Body of pancreas (tissue), 4 donors: ENCODE data around the gene MOSPD3. TPM values are rescaled to one million over a fixed set of nuclear protein-coding genes. Genes with fewer than 3 reads are reported as not detected.
A peak's percentile ranks its signal among the peaks of the same experiment; 100 is the strongest.

Experiments used
- ATAC-seq: fragments of 150-250 bp; one replicate; pipeline ENCODE4 v1.9.1; 2016
- DNase-seq, 4 donors: peaks; one replicate each; pipeline ENCODE4 v3.0.0-alpha.2; 2019
- H3K27ac ChIP-seq, 4 donors: fragments of 200-600 bp; sonication (generic); 1 replicate in 3 of 4; 2 replicates in 1 of 4; pipeline versions ENCODE4 v1.5.1 to v1.6.1; 2016 to 2019; ENCODE audit warnings: mild to moderate bottlenecking in 1 of 4, mixed read lengths in 1 of 4, moderate library complexity in 1 of 4
- H3K27me3 ChIP-seq, 2 donors: fragments of 200-600 bp; sonication (generic); one replicate each; pipeline ENCODE4 v1.6.0; 2016; ENCODE audit warnings: mild to moderate bottlenecking in 1 of 2
- H3K36me3 ChIP-seq, 2 donors: fragments of 200-600 bp; sonication (generic); replicated peaks in 1 of 2; 2 replicates each; pipeline ENCODE4 v1.5.1; 2016; ENCODE audit warnings: low read depth in 2 of 2; ENCODE audit not compliant: insufficient read depth in 1 of 2
- H3K4me1 ChIP-seq: fragments of 200-600 bp; sonication (generic); one replicate; pipeline ENCODE4 v1.6.0; 2016
- H3K4me3 ChIP-seq, 2 donors: fragments of 200-600 bp; sonication (generic); 1 replicate in 1 of 2; 2 replicates in 1 of 2; pipeline ENCODE4 v1.5.1; 2016 to 2019
- H3K9me3 ChIP-seq, 3 donors: fragments of 200-600 bp; sonication (generic); 1 replicate in 2 of 3; 2 replicates in 1 of 3; pipeline ENCODE4 v1.5.1; 2016
- CTCF ChIP-seq, 7 experiments: fragments of 450-650 bp in 4 of 7; fragments of 200-600 bp in 3 of 7; sonication (generic) in 3 of 7; IDR thresholded peaks; one replicate each; pipeline ENCODE4 v1.5.1; 2016 to 2019; ENCODE audit warnings: antibody characterized with exemption in 7 of 7
- POLR2A ChIP-seq, 3 donors: fragments of 450-650 bp; IDR thresholded peaks; one replicate each; pipeline ENCODE4 v1.6.1; 2016; ENCODE audit warnings: antibody characterized with exemption in 3 of 3, mild to moderate bottlenecking in 2 of 3
- WGBS, 2 donors: methylation state at CpG; one replicate each; pipeline ENCODE4 v1.1.5; 2017; 5-methylcytosine and 5-hydroxymethylcytosine counted together
- intact Hi-C: fragments of 100-400 bp; cut with DNase I; formaldehyde crosslinking; loops from one replicate; pipeline ENCODE4 v1.15.1; 2023
- total RNA-seq, 2 donors: library from RNA; depleted of rRNA; stranded (reverse); fragments of >200 nt; gene quantifications; one replicate each; pipeline ENCODE4 v1.1.0, GENCODE V29; 2016

The MOSPD3 gene
- total RNA-seq, 2 donors from 2014 or later, result 6.9 to 8.6 TPM

GRCh38 chr7:100578246-100579183 is 33.8 kb upstream of the MOSPD3 start:
- H3K27ac ChIP-seq, result no peak overlapping the region
- intact Hi-C loops, result no loop called here
- H3K36me3 ChIP-seq, result peaks cover 21 to 33% of the 10 kb centered on the region in 2 donors
- no peak for TF ChIP-seq CTCF (IDR thresholded peaks at IDR 0.05)
- no peak for TF ChIP-seq POLR2A (IDR thresholded peaks at IDR 0.05)
- ATAC-seq (no peak), DNase-seq (no peak)
- peaks cover 24% of the 10 kb centered on the region for H3K4me1 ChIP-seq
- H3K4me3 ChIP-seq, result no peak overlapping the region
- no peaks in the 10 kb centered on the region for H3K27me3 ChIP-seq
- H3K9me3 ChIP-seq, result no peaks in the 10 kb centered on the region
- 88 to 89% methylated on average over 15 to 26 of the region's 28 CpGs for WGBS, 2 donors

GRCh38 chr7:100580466-100581283 is 31.7 kb upstream of the MOSPD3 start:
- ATAC-seq (no peak), DNase-seq (no peak)
- Histone ChIP-seq H3K36me3 (peaks cover 21 to 25% of the 10 kb centered on the region in 2 donors), H3K4me3 (no peak overlapping the region), H3K9me3 (no peaks in the 10 kb centered on the region), H3K4me1 (peaks cover 41% of the 10 kb centered on the region), H3K27me3 (no peaks in the 10 kb centered on the region), H3K27ac (no peak overlapping the region)
- intact Hi-C loops, result no loop called here
- 68 to 73% methylated on average over 6 to 11 of the region's 11 CpGs for WGBS, 2 donors
- TF ChIP-seq POLR2A (IDR thresholded peaks at IDR 0.05), result no peak
- no peak for TF ChIP-seq CTCF (IDR thresholded peaks at IDR 0.05)

GRCh38 chr7:100582041-100582579 is 30.2 kb upstream of the MOSPD3 start:
- H3K9me3 ChIP-seq, result no peaks in the 10 kb centered on the region
- ATAC-seq (no peak), DNase-seq (peak; percentile 81 to 89 (median 85))
- peak overlapping the region; percentile 56 to 100 (median 98) for H3K27ac ChIP-seq
- 31 to 52% methylated on average over 6 to 20 of the region's 20 CpGs for WGBS, 2 donors
- H3K4me3 ChIP-seq, result no peak overlapping the region
- H3K36me3 ChIP-seq, result peaks cover 20 to 21% of the 10 kb centered on the region in 2 donors
- no peak for TF ChIP-seq POLR2A (IDR thresholded peaks at IDR 0.05)
- TF ChIP-seq CTCF (IDR thresholded peaks at IDR 0.05), result no peak
- peaks cover 44% of the 10 kb centered on the region for H3K4me1 ChIP-seq
- intact Hi-C loops, result no loop called here
- no peaks in the 10 kb centered on the region for H3K27me3 ChIP-seq

GRCh38 chr7:100582650-100583049 is 29.7 kb upstream of the MOSPD3 start:
- Histone ChIP-seq H3K4me1 (peaks cover 48% of the 10 kb centered on the region), H3K36me3 (peaks cover 17 to 18% of the 10 kb centered on the region in 2 donors), H3K27me3 (no peaks in the 10 kb centered on the region), H3K9me3 (no peaks in the 10 kb centered on the region), H3K4me3 (no peak overlapping the region), H3K27ac (peak overlapping the region; percentile 56 to 100 (median 98))
- TF ChIP-seq POLR2A (IDR thresholded peaks at IDR 0.05), result no peak
- TF ChIP-seq CTCF (IDR thresholded peaks at IDR 0.05), result no peak
- intact Hi-C loops, result no loop called here
- ATAC-seq (no peak), DNase-seq (no peak)
- 24% methylated on average over 11 of the region's 11 CpGs for WGBS, 2 donors
